ENCODE data around the gene ADAMTSL3.

DNA sequence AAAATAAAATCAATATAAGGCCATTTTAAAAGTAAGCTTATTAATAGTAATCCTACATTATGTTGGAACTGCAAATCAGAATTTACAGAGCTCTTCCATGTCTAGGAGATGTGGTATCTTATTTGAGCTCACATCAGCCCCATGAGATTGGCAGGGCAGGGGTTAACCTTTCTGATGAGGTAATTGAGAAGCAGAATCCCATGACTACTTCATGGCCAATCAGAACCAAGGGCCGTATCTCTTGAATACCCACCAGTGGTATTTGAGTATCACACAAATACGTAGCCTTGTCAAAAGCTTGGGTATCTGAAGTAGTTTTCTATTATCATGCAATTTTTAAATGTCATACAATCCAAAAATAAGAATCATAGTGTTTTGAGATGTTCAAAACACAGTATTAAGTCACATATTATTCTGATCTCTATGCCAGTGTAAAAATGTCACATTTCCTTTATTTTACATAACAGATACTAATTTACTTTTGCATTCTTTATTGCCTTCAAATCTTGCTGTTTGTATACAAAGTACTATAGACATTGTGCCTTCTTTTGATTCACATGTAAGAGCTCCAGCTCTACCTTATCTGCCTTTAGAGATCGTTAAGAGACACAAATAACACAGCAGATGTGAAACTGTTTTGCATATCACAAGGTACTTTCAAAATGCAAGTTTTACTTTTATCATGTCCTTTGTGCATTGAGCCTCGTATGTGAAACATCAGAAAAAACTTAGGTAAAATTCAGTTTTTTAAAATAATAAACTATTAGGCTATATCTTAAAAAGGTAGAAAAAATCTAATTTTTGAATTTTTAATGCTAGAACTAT is 329.9 kb downstream of the ADAMTSL3 start:
- TF ChIP-seq SP1 (IDR thresholded peaks at IDR 0.05) (no peak), FOXA1 (IDR thresholded peaks at IDR 0.05) (no peak), TARDBP (IDR thresholded peaks at IDR 0.05) (no peak), ELF4 (IDR thresholded peaks at IDR 0.05) (no peak)

All from HEK293T (cell line).